Kidney glomerular epithelial cell (primary cell): ENCODE results near the gene RIMS4.
A peak's percentile ranks its signal among the peaks of the same experiment; 100 is the strongest.

Source experiments
- DNase-seq: peaks from one replicate; lab custom pipeline; 2025; lab: John Stamatoyannopoulos, UW

RIMS4 gene

GRCh38 chr20:44720997-44721784, 89.2 kb downstream of the RIMS4 start:
- DNase-seq, result peak; percentile 87

DNA sequence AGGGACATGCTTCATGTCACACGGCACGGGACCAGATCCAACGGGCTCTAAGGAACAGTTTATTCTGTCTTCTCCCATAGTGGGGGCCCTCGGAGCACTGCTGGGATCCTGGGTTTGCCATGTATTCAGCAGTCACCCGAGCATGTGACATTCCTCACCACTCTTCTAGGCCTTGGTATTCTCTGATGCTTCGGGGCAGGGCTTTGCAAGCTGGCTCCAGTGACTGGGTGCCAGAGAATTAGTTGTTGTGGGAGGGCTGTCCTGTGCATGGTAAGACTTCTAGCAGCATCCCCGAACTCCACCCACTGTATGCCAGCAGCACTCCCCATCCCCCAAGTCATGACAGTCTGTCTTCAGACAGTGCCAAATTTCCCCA, 89.7 kb downstream of the RIMS4 start:
- no peak for DNase-seq

DNA sequence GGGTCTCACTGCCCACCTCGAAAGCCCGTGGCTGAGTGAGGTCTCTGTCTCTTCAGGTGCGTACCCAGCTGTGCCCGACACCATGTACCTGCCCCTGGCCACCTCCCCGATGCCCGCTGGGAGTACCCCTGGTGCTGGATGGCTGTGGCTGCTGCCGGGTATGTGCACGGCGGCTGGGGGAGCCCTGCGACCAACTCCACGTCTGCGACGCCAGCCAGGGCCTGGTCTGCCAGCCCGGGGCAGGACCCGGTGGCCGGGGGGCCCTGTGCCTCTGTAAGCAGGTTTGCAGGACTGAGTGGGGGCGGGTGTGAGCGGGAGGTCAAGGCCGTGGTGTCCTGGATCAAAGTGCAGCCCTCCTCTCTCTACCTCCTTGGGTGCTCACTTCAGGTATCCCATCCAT, 90.5 kb downstream of the RIMS4 start:
- no peak for DNase-seq

DNA sequence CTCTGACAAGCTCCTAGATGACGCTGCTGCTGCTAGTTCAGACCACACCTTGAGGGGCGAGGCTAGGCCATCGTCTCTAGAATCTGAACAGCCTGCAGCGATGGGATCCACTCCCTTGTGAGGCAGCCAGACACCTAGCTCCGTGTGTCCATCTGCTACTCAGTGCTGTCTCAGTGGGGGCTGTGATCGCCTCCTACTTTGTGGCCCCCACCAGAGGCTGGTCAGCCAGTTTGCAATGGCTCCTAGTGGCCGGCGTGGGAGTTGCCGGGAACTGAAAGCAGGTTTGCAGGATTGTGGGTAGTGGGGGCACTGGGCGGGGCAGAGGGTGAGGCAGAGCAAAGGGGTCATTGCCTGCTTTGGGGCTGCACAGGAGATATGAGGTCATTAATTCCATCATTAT, 92.4 kb downstream of the RIMS4 start:
- no peak for DNase-seq

DNA sequence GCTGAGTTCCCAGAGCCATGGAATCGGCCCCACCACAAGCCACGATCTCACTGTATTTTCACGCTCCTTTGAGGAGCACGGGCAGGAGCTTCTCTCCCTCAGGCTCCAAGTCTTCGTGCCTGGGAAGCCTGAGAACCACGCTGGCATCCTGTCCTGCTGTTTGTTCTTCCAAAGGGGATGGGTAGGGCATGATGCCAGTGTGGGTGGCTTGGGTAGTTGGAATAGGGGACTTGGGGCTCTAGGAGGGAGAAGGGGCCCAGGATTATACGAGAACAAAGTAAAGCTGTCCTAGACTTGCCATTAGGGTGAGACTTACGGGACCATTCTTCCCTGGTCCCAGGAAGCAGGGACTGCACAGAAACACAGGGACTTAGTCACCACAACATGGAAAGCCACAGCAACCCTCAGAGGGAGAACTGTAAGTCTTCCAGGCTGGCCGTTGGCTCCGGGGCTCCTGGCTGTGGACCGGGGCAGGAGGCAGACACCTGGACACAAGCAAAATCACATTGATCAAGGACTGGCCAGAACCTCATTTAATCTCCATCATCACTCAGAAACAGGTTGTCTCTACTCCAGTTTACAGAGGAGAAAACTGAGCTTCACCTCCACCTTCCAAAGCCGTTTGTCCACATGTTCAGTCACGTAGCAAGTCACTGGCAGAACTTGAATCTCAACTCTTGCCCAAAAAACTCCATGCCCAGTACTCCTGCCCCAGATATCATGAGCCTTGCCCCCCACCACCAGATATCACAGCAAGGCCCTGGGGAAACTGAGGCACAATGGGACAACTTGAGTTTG, 93.8 kb downstream of the RIMS4 start:
- no peak for DNase-seq

- DNase-seq, result no peak
Observed at GRCh38 chr20:44715499-44716308, 94.6 kb downstream of the RIMS4 start.

- DNase-seq, result peak; percentile 25
Observed at GRCh38 chr20:44714701-44715498, 95.4 kb downstream of the RIMS4 start, which contains the start of gene CCN5. CCN5 (plus strand) TSS chr20:44715369; CDS start chr20:44715391, 22 bp downstream.

DNA sequence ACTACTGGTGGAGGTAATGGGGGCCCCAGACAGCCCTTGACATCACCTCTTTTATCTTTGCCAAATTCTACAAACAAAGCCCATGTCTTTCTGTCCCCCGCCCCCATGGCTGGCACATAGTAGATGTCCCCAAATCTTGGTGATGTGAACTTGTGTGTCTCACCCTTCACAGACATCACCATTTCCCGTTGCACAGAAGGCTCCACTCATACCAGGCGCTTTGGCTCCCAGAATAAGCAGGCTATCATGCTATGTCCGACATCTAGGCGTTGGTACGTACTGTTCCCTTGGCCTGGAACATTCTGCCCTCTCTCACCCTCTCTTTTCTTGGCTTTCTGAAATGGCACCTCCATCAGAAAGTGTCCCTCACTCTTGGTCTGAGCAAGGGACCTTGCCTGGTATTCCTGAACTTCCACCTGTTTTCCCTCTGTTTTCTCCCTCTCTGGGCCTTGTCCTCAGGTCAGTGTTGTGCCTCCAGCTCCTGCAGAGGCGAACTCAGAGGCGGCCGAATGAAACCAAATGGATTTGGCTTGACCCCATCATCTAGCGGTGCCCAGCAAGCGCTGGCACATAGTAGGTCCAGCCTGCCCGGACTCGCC, 96.1 kb downstream of the RIMS4 start:
- DNase-seq, result no peak

- no peak for DNase-seq
Observed at GRCh38 chr20:44711237-44711636, 99.1 kb downstream of the RIMS4 start.

GRCh38 chr20:44709797-44710196, 100.5 kb downstream of the RIMS4 start:
- DNase-seq, result no peak

GRCh38 chr20:44709380-44709779, 101.0 kb downstream of the RIMS4 start:
- DNase-seq, result no peak

DNA sequence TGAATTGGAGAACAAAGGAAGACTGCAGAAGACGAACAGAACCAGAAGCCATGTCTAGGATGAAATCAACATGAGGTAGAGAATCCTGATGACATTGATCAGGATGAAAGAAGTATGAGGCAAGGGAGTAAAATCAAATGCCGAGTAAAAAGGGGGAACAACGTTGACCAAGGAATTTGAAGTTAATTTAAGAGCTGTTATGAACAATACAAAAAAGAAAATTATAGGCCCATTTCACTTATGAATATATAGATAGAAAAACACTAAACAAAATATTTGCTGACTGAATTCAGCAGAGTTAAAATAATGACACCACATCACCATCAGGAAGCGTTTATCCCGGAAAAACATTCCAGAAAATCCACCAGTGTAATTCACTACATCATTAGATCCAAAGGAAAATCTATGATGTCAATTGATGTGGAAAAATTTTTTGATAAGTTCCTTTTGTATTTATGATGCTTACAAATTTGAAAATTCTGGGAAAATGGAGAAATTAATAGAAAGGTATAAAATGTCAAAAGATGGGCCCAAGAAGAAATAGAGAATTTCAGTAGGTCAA, 103.2 kb downstream of the RIMS4 start:
- no peak for DNase-seq

DNA sequence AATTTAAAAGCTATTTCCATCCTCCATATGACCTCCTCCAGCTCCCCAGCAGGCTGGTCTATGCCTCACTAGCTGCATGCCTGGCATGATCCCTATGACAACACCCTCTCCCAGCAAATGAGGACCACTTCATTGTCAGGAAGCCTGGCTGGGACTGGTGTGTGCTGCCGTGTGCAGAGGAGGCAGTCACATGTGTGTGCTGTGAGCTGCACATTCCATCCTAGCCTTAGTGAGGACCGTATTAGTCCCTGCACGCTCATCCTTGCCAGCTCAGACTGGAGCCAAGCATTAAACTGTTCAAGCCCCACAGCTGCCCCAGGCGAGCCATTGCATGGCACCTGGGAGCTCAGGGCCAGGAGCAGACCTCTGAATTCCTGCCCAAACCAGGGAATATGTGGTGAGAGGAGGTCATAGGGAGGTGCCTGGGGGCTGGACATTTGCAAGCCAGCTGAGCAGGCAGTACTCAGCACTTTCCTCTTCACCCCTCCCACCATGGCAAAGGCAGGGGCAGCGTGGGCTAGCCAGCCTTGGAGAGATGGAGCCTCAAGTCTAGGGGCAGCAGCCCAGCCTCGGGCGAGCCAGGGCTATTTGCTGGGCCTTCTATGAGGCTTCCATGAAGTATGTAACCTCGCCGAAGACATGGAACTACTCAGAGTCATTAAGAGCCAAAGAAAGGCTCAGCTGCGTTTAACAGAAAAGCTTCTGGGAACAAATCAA, 103.9 kb downstream of the RIMS4 start:
- no peak for DNase-seq

- no peak for DNase-seq
Observed at GRCh38 chr20:44705364-44706094, 104.8 kb downstream of the RIMS4 start.

- no peak for DNase-seq
Observed at GRCh38 chr20:44704551-44704971, 105.8 kb downstream of the RIMS4 start.

DNA sequence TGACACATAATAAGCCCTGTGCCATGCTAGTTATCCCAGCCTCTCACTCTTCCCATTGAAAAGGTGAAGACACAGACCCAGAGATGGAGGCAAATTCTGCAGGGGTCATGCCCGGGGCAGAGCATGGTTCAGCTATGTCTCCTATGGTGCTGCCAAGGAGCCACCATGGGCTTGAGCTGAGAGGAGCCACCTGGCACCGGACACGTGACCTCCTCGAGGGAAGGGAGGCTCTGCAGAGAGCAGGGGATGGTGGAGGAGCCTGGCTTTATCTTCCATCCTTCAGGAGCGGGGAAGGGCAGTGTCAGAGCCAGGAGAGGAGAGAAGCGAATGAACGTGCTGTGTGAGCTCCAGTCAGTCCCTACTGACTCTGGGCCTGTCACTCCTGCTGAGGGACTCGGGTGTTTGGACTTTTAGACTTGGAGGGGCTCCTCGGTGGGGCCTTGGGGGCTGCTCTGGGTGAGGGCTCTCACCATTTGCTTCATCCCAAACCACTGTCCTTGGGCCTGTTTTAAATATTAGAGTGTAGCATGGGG, 106.3 kb downstream of the RIMS4 start:
- no peak for DNase-seq

- DNase-seq, result no peak
Observed at GRCh38 chr20:44703183-44703925, 107.0 kb downstream of the RIMS4 start.

DNA sequence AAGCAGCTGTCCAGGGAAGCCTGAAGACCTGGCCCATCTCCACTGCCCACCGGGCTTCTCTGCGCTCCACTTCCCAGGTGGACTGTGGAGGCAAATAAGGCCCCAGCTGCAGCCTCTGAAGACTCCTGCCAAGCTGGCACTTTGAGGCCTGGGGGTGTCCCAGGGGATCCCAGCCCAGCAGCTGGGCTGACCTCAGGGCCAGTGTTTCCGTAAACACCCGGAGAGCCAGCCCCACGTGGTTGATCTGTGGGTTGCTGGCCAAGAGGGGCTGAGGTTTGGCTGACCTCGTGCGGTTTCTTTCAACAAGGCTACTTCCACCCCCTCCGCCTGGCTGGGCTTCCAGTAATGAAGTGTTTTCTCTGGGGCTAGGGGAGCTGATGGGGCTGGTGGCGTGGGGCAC, 107.6 kb downstream of the RIMS4 start:
- DNase-seq, result no peak
